Endodermal cell (in vitro differentiated cells): ENCODE measurements around the gene GRHL3. TPM values are rescaled to one million over a fixed set of nuclear protein-coding genes. Genes with fewer than 3 reads are reported as not detected.

Experiments
- DNase-seq: peaks from one replicate; pipeline ENCODE4 v3.0.0-alpha.2; 2017
- H3K27ac ChIP-seq: 2 replicates; pipeline ENCODE4 v1.5.1; 2013; ENCODE audit warnings: mild to moderate bottlenecking, low read depth, low read length, moderate library complexity
- H3K27me3 ChIP-seq: 2 replicates; pipeline ENCODE4 v1.6.1; 2013; ENCODE audit warnings: mild to moderate bottlenecking, low read length, moderate library complexity; ENCODE audit not compliant: insufficient read depth, control insufficient read depth, poor library complexity, severe bottlenecking
- H3K36me3 ChIP-seq: 2 replicates; pipeline ENCODE4 v1.7.0; 2013; ENCODE audit warnings: mild to moderate bottlenecking, low read length, moderate library complexity; ENCODE audit not compliant: control insufficient read depth, insufficient read depth
- H3K4me1 ChIP-seq: one replicate; pipeline ENCODE4 v1.7.0; 2013; ENCODE audit warnings: low read length; ENCODE audit not compliant: control insufficient read depth, insufficient read depth
- H3K4me3 ChIP-seq: 2 replicates; pipeline ENCODE4 v1.5.1; 2013; ENCODE audit warnings: mild to moderate bottlenecking, low read length, moderate library complexity
- H3K9ac ChIP-seq: 2 replicates; pipeline ENCODE4 v1.6.1; 2013; ENCODE audit warnings: mild to moderate bottlenecking, low read length, moderate library complexity; ENCODE audit not compliant: poor library complexity, severe bottlenecking; ENCODE audit errors: extremely low read depth
- H3K9me3 ChIP-seq: 2 replicates; pipeline ENCODE4 v1.6.1; 2013; ENCODE audit warnings: mild to moderate bottlenecking, low read length, moderate library complexity; ENCODE audit not compliant: control insufficient read depth
- H3K27ac Mint-ChIP-seq: 2 replicates; pipeline ENCODE4 v1.8.0; 2020; ENCODE audit warnings: mixed read lengths
- H3K27me3 Mint-ChIP-seq: 2 replicates; pipeline ENCODE4 v1.8.0; 2021; ENCODE audit warnings: mild to moderate bottlenecking, mixed read lengths; ENCODE audit not compliant: insufficient read depth
- H3K36me3 Mint-ChIP-seq: 2 replicates; pipeline ENCODE4 v1.8.0; 2020; ENCODE audit warnings: low read depth, mixed read lengths
- H3K4me1 Mint-ChIP-seq: 2 replicates; pipeline ENCODE4 v1.8.0; 2020; ENCODE audit warnings: mixed read lengths
- H3K4me3 Mint-ChIP-seq: 2 replicates; pipeline ENCODE4 v1.8.0; 2020; ENCODE audit warnings: mild to moderate bottlenecking, moderate library complexity, mixed read lengths
- H3K9me3 Mint-ChIP-seq: 2 replicates; pipeline ENCODE4 v1.8.0; 2020; ENCODE audit warnings: mild to moderate bottlenecking, mixed read lengths
- WGBS, 2 experiments: methylation state at CpG; one replicate each; pipeline versions ENCODE4 v1.1.5 to v1.1.7; 2013; ENCODE audit warnings: missing lambda C conversion rate in 2 of 2, mixed read lengths in 1 of 2; ENCODE audit not compliant: insufficient coverage in 1 of 2, insufficient read length in 1 of 2; 5-methylcytosine and 5-hydroxymethylcytosine counted together
- total RNA-seq, 2 donors: library from RNA; stranded (reverse); fragmentation: NEBNext Ultra II Directional in 1 of 2; extraction: Animal tissue kit (Norgen Biotek cat#: 25700) in 1 of 2; gene quantifications; 2 replicates in 1 of 2; 3 replicates in 1 of 2; pipeline ENCODE4 v1.2.1, GENCODE V29; 2021
- TF ChIP-seq, protein P1 (sequence below): fragments of 200-600 bp; sonication (generic); conservative IDR thresholded peaks from 2 replicates; pipeline ENCODE4 v1.5.0; 2021; ENCODE audit warnings: antibody characterized with exemption, mild to moderate bottlenecking

Gene GRHL3
- total RNA-seq, 2 donors from 2014 or later = 1.8 to 2.5 TPM

DNA sequence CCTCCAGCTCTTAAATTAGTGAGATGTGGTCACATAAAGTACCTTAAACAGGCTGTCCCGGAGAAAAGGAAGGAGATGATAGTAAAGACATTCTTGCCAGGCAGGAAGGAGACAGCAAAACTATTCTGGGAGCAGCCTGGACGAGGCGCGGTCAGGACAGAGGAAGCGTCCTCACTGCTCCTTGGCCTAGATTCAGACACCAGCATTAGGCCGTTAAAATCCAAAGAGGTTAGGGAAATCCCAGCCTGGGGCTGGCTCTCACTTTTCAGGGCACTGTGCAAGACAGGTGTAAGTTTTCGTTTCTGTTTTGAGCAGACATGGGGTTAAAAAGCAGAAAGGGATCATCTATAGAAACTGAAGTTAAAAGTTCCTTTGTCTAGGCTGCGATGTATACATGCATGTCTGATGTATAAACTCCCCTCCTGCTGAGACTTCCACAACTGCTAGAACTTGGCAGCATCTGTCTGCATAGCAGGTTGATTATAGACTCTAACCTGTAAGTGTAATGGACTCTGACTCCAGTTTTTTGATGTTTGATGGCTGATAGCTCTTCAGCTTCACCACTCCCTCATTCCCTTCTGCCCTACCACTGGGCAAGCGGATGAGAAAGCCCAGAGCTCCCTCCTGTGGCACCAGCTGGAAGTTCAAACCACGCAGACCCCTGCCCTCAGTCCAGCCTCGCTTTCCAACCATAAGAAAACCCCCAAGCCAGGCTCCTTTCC is 72.9 kb downstream of the GRHL3 start:
- H3K4me3 Mint-ChIP-seq = no peak overlapping the region
- DNase-seq = peak; percentile 93
- H3K4me1 Mint-ChIP-seq = peaks cover 7% of the 10 kb centered on the region
- Histone ChIP-seq H3K4me1 (no peaks in the 10 kb centered on the region), H3K36me3 (peaks cover 2% of the 10 kb centered on the region), H3K27me3 (no peaks in the 10 kb centered on the region), H3K4me3 (no peak overlapping the region), H3K9ac (no peak overlapping the region), H3K27ac (no peak overlapping the region), H3K9me3 (no peaks in the 10 kb centered on the region)
- no peaks in the 10 kb centered on the region for H3K9me3 Mint-ChIP-seq
- 64 to 68% methylated on average over 8 to 11 of the region's 11 CpGs for WGBS, 2 experiments
- TF ChIP-seq, protein P1, sequence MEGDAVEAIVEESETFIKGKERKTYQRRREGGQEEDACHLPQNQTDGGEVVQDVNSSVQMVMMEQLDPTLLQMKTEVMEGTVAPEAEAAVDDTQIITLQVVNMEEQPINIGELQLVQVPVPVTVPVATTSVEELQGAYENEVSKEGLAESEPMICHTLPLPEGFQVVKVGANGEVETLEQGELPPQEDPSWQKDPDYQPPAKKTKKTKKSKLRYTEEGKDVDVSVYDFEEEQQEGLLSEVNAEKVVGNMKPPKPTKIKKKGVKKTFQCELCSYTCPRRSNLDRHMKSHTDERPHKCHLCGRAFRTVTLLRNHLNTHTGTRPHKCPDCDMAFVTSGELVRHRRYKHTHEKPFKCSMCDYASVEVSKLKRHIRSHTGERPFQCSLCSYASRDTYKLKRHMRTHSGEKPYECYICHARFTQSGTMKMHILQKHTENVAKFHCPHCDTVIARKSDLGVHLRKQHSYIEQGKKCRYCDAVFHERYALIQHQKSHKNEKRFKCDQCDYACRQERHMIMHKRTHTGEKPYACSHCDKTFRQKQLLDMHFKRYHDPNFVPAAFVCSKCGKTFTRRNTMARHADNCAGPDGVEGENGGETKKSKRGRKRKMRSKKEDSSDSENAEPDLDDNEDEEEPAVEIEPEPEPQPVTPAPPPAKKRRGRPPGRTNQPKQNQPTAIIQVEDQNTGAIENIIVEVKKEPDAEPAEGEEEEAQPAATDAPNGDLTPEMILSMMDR = peak; percentile 92
- no peaks in the 10 kb centered on the region for H3K27me3 Mint-ChIP-seq
- peaks cover 20% of the 10 kb centered on the region for H3K36me3 Mint-ChIP-seq
- no peak overlapping the region for H3K27ac Mint-ChIP-seq

DNA sequence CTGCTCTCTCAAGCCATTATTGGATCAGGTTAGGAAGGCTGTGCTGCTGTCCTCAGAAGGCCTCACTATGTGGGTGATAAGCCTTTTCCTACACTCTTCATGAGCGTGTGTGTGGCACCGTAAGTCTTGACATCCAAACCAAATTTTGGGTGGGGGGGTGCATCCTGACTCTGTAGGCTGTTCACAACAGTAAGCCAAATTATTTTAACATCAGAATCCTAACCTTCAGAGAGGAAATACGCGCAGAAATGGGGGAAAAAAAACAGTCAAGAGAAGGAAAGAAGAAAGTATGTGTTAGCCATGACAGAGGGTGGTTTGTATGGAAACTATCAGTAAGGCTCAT is 73.4 kb downstream of the GRHL3 start:
- Histone ChIP-seq H3K9me3 (no peaks in the 10 kb centered on the region), H3K27ac (no peak overlapping the region), H3K4me3 (no peak overlapping the region), H3K4me1 (no peaks in the 10 kb centered on the region), H3K9ac (no peak overlapping the region), H3K36me3 (no peaks in the 10 kb centered on the region), H3K27me3 (no peaks in the 10 kb centered on the region)
- H3K4me3 Mint-ChIP-seq = no peak overlapping the region
- no peaks in the 10 kb centered on the region for H3K27me3 Mint-ChIP-seq
- H3K9me3 Mint-ChIP-seq = no peaks in the 10 kb centered on the region
- H3K27ac Mint-ChIP-seq = no peak overlapping the region
- DNase-seq = no peak
- 60 to 70% methylated on average over 1 to 4 of the region's 4 CpGs for WGBS, 2 experiments
- H3K4me1 Mint-ChIP-seq = peaks cover 7% of the 10 kb centered on the region
- H3K36me3 Mint-ChIP-seq = peaks cover 20% of the 10 kb centered on the region
- TF ChIP-seq, protein P1 = no peak

DNA sequence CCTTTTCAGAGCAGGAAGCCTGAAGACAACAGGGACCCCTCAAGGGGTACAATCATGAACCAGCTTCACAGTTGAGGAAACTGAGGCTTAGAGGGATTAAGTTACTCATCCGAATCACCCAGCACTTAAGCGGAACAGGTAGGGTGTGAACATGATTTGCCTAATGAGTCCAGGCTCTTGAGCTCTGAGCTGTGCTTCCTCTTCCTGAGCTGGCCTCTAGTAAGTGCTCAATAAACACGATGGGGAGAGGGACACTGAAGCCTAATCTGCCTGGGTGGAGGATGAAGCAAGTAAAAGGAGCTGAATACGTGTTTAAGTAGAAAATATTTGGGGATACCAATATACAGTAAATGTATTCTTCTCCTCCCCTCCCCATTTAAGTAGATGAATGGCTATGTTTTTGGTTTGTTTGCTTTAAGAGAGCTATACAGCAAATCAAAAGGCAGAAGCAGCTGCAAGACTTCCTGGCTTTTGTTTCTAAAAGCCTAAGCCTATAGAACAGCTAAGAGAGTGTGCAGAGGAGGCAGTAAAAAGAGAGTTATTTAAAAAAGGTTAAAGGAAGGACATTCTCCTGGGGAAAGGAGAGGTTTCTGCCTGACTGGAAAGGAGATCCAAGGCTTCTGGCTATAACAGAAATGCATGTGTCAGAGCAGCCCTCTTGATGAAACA is 74.0 kb downstream of the GRHL3 start:
- Mint-ChIP-seq H3K27me3 (no peaks in the 10 kb centered on the region), H3K27ac (no peak overlapping the region), H3K4me1 (peaks cover 7% of the 10 kb centered on the region), H3K36me3 (peaks cover 19% of the 10 kb centered on the region), H3K4me3 (no peak overlapping the region), H3K9me3 (no peaks in the 10 kb centered on the region)
- WGBS, 2 experiments = 83 to 96% methylated on average over 2 to 3 of the region's 4 CpGs
- Histone ChIP-seq H3K4me3 (no peak overlapping the region), H3K27ac (no peak overlapping the region), H3K9me3 (no peaks in the 10 kb centered on the region), H3K4me1 (no peaks in the 10 kb centered on the region), H3K36me3 (no peaks in the 10 kb centered on the region), H3K27me3 (no peaks in the 10 kb centered on the region), H3K9ac (no peak overlapping the region)
- TF ChIP-seq, protein P1 = no peak
- DNase-seq = no peak
